Parathyroid adenoma (tissue), 2 donors: ENCODE measurements around the gene STAM.

ENCODE experiments used
- H2AFZ ChIP-seq: fragments of 300-600 bp; sonication (generic); one replicate; pipeline ENCODE4 v1.7.0; 2017; ENCODE audit warnings: antibody characterized with exemption, mild to moderate bottlenecking
- H3K27ac ChIP-seq: fragments of 300-600 bp; sonication (generic); one replicate; pipeline ENCODE4 v1.7.0; 2017
- H3K27me3 ChIP-seq: fragments of 300-600 bp; sonication (generic); one replicate; pipeline ENCODE4 v1.7.0; 2017; ENCODE audit warnings: low read length; ENCODE audit not compliant: control insufficient read depth, insufficient read depth
- H3K36me3 ChIP-seq: fragments of 300-600 bp; sonication (generic); one replicate; pipeline ENCODE4 v1.7.0; 2017; ENCODE audit warnings: low read length; ENCODE audit not compliant: control insufficient read depth, insufficient read depth
- H3K4me1 ChIP-seq: fragments of 300-600 bp; sonication (generic); one replicate; pipeline ENCODE4 v1.7.0; 2017; ENCODE audit warnings: control low read depth
- H3K4me2 ChIP-seq: fragments of 300-600 bp; sonication (generic); one replicate; pipeline ENCODE4 v1.7.0; 2017; ENCODE audit warnings: low read length
- H3K4me3 ChIP-seq: fragments of 300-600 bp; sonication (generic); one replicate; pipeline ENCODE4 v1.7.0; 2017; ENCODE audit warnings: low read depth, low read length
- H3K79me2 ChIP-seq: fragments of 300-600 bp; sonication (generic); one replicate; pipeline ENCODE4 v1.7.0; 2017; ENCODE audit warnings: control low read depth
- H3K9ac ChIP-seq: fragments of 300-600 bp; sonication (generic); one replicate; pipeline ENCODE4 v1.7.0; 2017; ENCODE audit warnings: mild to moderate bottlenecking
- H3K9me3 ChIP-seq: fragments of 300-600 bp; sonication (generic); one replicate; pipeline ENCODE4 v1.7.0; 2017; ENCODE audit warnings: low read length; ENCODE audit not compliant: control insufficient read depth
- CTCF ChIP-seq: fragments of 300-600 bp; sonication (generic); IDR thresholded peaks from one replicate; pipeline ENCODE4 v1.7.0; 2017; ENCODE audit warnings: antibody characterized with exemption, mild to moderate bottlenecking
- donor health status: primary hyperparathyroidism.

The STAM gene

GRCh38 chr10:17655567-17656146 lies 11.7 kb downstream of the STAM start:
- H3K27me3 ChIP-seq = no peaks in the 10 kb centered on the region
- TF ChIP-seq CTCF = no peak

GRCh38 chr10:17657103-17657500 lies 13.2 kb downstream of the STAM start:
- peaks cover 29% of the 10 kb centered on the region for H3K79me2 ChIP-seq
- no peak overlapping the region for H3K9ac ChIP-seq
- TF ChIP-seq CTCF = no peak
- H3K27me3 ChIP-seq = no peaks in the 10 kb centered on the region
- H3K4me1 ChIP-seq = no peaks in the 10 kb centered on the region
- H3K4me2 ChIP-seq = no peak overlapping the region
- H3K4me3 ChIP-seq = no peak overlapping the region
- H3K27ac ChIP-seq = no peak overlapping the region
- H3K9me3 ChIP-seq = no peaks in the 10 kb centered on the region
- H3K36me3 ChIP-seq = no peaks in the 10 kb centered on the region
- no peak overlapping the region for H2AFZ ChIP-seq

More at GRCh38 chr10:17655567-17656146, 11.7 kb downstream of the STAM start:
- Histone ChIP-seq H3K4me3 (no peak overlapping the region), H3K36me3 (no peaks in the 10 kb centered on the region), H3K9me3 (no peaks in the 10 kb centered on the region), H3K79me2 (peaks cover 29% of the 10 kb centered on the region), H2AFZ (no peak overlapping the region), H3K27ac (no peak overlapping the region), H3K9ac (no peak overlapping the region), H3K4me1 (no peaks in the 10 kb centered on the region), H3K4me2 (no peak overlapping the region)

- Histone ChIP-seq H3K36me3 (no peaks in the 10 kb centered on the region), H3K9ac (no peak overlapping the region), H3K27ac (no peak overlapping the region), H3K27me3 (no peaks in the 10 kb centered on the region), H3K4me1 (no peaks in the 10 kb centered on the region), H2AFZ (no peak overlapping the region), H3K4me3 (no peak overlapping the region), H3K9me3 (no peaks in the 10 kb centered on the region), H3K4me2 (no peak overlapping the region), H3K79me2 (peaks cover 12% of the 10 kb centered on the region)
- TF ChIP-seq CTCF = no peak
Observed at GRCh38 chr10:17659365-17659764, 15.4 kb downstream of the STAM start.

- Histone ChIP-seq H3K27ac (no peak overlapping the region), H3K27me3 (no peaks in the 10 kb centered on the region), H3K4me1 (no peaks in the 10 kb centered on the region), H3K4me2 (no peak overlapping the region), H3K9me3 (no peaks in the 10 kb centered on the region), H3K79me2 (peaks cover 12% of the 10 kb centered on the region), H3K36me3 (no peaks in the 10 kb centered on the region), H3K4me3 (no peak overlapping the region), H3K9ac (no peak overlapping the region), H2AFZ (no peak overlapping the region)
- no peak for TF ChIP-seq CTCF
Observed at GRCh38 chr10:17660921-17661320, 17.0 kb downstream of the STAM start.

- H3K4me3 ChIP-seq = no peak overlapping the region
- H3K4me1 ChIP-seq = no peaks in the 10 kb centered on the region
- no peaks in the 10 kb centered on the region for H3K27me3 ChIP-seq
- H3K36me3 ChIP-seq = no peaks in the 10 kb centered on the region
- H3K79me2 ChIP-seq = peaks cover 9% of the 10 kb centered on the region
- no peak for TF ChIP-seq CTCF
- no peaks in the 10 kb centered on the region for H3K9me3 ChIP-seq
- H3K9ac ChIP-seq = no peak overlapping the region
- H3K4me2 ChIP-seq = no peak overlapping the region
- no peak overlapping the region for H2AFZ ChIP-seq
- H3K27ac ChIP-seq = no peak overlapping the region
Observed at GRCh38 chr10:17661510-17661909, 17.6 kb downstream of the STAM start.
